A549 treated with AZD9567 at 1 μM for 4 hours (cell line): ENCODE measurements around the gene ECM2. TPM values are rescaled to one million over a fixed set of nuclear protein-coding genes. Genes with fewer than 3 reads are reported as not detected.

Experiments
- total RNA-seq: library from RNA; stranded (reverse); fragments of 200-300 nt; extraction: Qiagen RNA extraction; gene quantifications from 5 replicates; pipeline ENCODE4 v1.2.3, GENCODE V29; 2022; ENCODE audit not compliant: insufficient read depth

ECM2 gene
- 0.08 to 0.15 TPM (median 0.13 TPM) in 4 of 5 replicates, not detected in the other for total RNA-seq

DNA sequence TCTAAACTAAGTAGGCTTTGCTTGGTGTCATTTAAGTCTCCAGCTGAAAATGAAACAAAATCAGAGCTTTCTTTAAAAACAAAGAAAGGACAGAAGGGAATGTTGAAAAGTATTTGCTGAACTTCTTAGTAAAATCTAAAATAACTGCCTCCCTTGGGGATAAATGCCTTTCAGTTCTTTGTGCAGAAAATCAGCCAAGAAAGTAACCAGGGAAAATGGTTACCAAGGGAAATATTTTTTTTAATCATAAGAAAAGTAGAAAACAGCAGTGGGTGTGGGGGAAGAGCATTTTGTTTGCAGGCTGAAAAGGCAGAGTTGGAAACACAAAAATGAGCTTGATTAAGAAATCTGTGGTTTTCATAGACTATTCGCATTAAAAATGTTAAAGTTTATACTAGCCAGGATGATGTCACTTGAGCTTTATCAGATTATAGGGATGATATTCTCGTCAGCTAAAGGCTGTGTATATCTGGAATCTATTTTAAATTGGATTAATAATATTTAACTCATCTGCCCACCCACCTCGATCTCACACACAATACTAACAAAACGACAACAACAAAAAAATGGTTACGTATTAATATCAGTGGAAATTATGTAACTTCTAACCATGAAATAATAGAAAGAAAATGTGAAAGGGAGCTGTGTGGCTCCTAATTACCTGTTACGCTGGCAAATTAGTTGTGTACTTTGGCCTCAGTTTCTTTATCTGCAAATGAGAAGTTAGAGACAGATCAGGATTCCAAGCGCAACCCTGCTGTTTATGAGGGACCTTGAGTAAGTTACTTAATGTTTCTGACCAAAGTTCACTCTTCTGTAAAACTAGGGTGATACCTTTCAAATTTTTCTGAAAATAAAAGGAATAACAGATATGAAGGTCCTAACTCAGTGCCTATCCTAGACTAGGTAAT is at the start of gene ECM2:
Gene ECM2 (minus strand): TSS at position 51 of the 911 bp plus-strand sequence. CDS start 13,124 bp downstream, outside the sequence.

DNA sequence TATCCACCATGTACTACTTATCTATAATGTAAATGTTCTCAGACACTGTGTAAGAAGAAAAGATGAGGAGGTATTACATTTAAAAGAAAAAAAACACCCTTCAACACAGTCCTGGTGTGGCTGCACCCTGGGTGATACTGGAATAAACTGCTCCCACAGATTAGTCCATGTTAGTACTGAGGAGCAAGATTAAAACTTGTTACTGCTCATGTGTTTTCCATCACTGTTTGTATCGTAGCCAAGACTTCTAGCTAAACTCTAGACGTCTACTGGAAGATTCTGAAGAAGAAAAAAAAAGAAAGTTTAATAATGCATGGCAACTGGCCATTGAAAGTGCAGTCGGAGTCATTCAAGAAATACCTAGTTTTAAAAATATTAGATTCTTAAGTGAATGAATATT is 53.5 kb downstream of the ECM2 start, which contains the start of gene ASPN:
Gene ASPN (minus strand): TSS at position 178 of the 400 bp plus-strand sequence.

Other genes starting within 250 kb of the ECM2 start
- gene IARS1, start 242.3 kb downstream of the ECM2 start, total RNA-seq, result 88.0 to 147 TPM (median 96.8 TPM) in 5 replicates
- 29.6 to 42.7 TPM (median 31.8 TPM) in 5 replicates for gene NOL8, start 210.6 kb downstream of the ECM2 start, total RNA-seq
- 7.2 to 9.5 TPM (median 7.5 TPM) in 5 replicates for gene CENPP, start 210.0 kb downstream of the ECM2 start, total RNA-seq
- not detected in 5 replicates for gene OGN, start 131.4 kb downstream of the ECM2 start, total RNA-seq
- not detected in 5 replicates for gene OMD, start 111.5 kb downstream of the ECM2 start, total RNA-seq
- gene ASPN, start 53.5 kb downstream of the ECM2 start, total RNA-seq, result not detected in 5 replicates
- 13.2 to 18.6 TPM (median 13.7 TPM) in 5 replicates for gene IPPK, start 134.1 kb upstream of the ECM2 start, total RNA-seq
- 30.8 to 38.1 TPM (median 34.3 TPM) in 5 replicates for gene BICD2, start 228.8 kb upstream of the ECM2 start, total RNA-seq